ENCODE results near the gene TFCP2. TPM values are rescaled to one million over a fixed set of nuclear protein-coding genes. Genes with fewer than 3 reads are reported as not detected.

The TFCP2 gene
- total and polyA plus RNA-seq, 10 donors: 10.2 to 33.1 (median 24.0) TPM

GRCh38 chr12:51188359-51189051 lies 15.6 kb upstream of the TFCP2 start:
- peak overlapping the region in 1 of 8 donors; percentile 8 for H3K27ac ChIP-seq
- H3K36me3 ChIP-seq: peaks cover 0 to 38% (median 18%) of the 10 kb centered on the region in 6 donors
- WGBS, 5 donors: 69 to 79% (median 76%) methylated on average over 14 of the region's 14 CpGs
- peak overlapping the region in 1 of 8 donors; percentile 17 for H3K4me3 ChIP-seq
- no peak for DNase-seq
- H3K9me3 ChIP-seq: no peaks in the 10 kb centered on the region
- H3K4me1 ChIP-seq: peaks cover 0 to 30% (median 24%) of the 10 kb centered on the region in 6 donors
- TF ChIP-seq CTCF (IDR thresholded peaks at IDR 0.05 in 8 of 11, conservative IDR thresholded peaks at IDR 0.05 in 3 of 11): no peak
- TF ChIP-seq POLR2AphosphoS5 (IDR thresholded peaks at IDR 0.05): peak; percentile 9 to 66 (median 36)
- intact Hi-C loops (cut with DNase I; ENCODE audit: low total_unique reads): no loop called here
- no peaks in the 10 kb centered on the region for H3K27me3 ChIP-seq (replicated peaks in 1 of 7)

DNA sequence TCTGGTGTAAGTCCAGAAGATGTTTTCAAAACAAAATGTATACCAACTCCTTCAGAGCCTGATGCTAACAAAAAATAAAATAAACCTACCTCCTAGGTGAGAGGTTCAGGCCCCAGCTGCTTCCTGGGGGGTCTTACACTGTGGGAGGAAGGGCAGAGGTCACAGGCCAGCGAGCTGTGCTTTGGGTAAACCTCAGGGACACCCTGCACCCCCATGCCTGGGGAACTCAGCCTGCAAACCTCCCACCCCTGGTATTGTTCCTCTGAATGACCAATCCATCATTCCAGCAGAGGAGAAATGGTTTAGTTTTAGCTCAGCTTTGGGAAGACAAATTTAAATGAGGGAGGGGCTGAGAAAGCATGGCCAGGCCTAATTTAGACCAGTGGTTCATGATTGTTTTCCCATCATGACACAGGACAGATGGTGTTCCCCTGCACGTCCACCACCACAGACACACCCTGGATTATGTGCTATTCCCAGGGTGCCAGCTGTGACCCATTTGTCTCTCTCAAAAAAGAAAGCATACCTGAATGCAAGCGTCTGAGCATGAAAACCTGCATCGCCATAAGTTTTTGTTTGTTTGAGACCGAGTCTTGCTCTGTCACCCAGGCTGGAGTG lies 14.5 kb upstream of the TFCP2 start:
- Histone ChIP-seq H3K27ac (no peak overlapping the region), H3K36me3 (peaks cover 0 to 33% (median 18%) of the 10 kb centered on the region in 6 donors), H3K4me1 (peaks cover 0 to 30% (median 24%) of the 10 kb centered on the region in 6 donors), H3K4me3 (no peak overlapping the region), H3K9me3 (no peaks in the 10 kb centered on the region), H3K27me3 (replicated peaks in 1 of 7) (no peaks in the 10 kb centered on the region)
- DNase-seq: no peak
- TF ChIP-seq POLR2AphosphoS5 (IDR thresholded peaks at IDR 0.05) (no peak), CTCF (IDR thresholded peaks at IDR 0.05 in 8 of 11, conservative IDR thresholded peaks at IDR 0.05 in 3 of 11) (no peak), POLR2A (IDR thresholded peaks at IDR 0.05) (no peak)
- intact Hi-C loops (cut with DNase I; ENCODE audit: low total_unique reads): no loop called here
- WGBS, 5 donors: 62 to 79% (median 71%) methylated on average over 5 of the region's 5 CpGs

GRCh38 chr12:51186465-51187085 lies 13.6 kb upstream of the TFCP2 start:
- H3K27ac ChIP-seq: no peak overlapping the region
- TF ChIP-seq POLR2AphosphoS5 (IDR thresholded peaks at IDR 0.05): no peak
- no peak for TF ChIP-seq POLR2A (IDR thresholded peaks at IDR 0.05)
- TF ChIP-seq CTCF (IDR thresholded peaks at IDR 0.05 in 8 of 11, conservative IDR thresholded peaks at IDR 0.05 in 3 of 11): no peak
- no peak for DNase-seq
- 40 to 60% (median 44%) methylated on average over 3 of the region's 3 CpGs for WGBS, 5 donors
- intact Hi-C loops (cut with DNase I; ENCODE audit: low total_unique reads): no loop called here
- peaks cover 0 to 24% (median 17%) of the 10 kb centered on the region in 6 donors for H3K36me3 ChIP-seq
- H3K9me3 ChIP-seq: no peaks in the 10 kb centered on the region
- H3K4me3 ChIP-seq: no peak overlapping the region
- H3K27me3 ChIP-seq (replicated peaks in 1 of 7): no peaks in the 10 kb centered on the region
- H3K4me1 ChIP-seq: peaks cover 0 to 30% (median 24%) of the 10 kb centered on the region in 6 donors
